Measurements from ENCODE around the gene EMSY.

Gene EMSY

DNA sequence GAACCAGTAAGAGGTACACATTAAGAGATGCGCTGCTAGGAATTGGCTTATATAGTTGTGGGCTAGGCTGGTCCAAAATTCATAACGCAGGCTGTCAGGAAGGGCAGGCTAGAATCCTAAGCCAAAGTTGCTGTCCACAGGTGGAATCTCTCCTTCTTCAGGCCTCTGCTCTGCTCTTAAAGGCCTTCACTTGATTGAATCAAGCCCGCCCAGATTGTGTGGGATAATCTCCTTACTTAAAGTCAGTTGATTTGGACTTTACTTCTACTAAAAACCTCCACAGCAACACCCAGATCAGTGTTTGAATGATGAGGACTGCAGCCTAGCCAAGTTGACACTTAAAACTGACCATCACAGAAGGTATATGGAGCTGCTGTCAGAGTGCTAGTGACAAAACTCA lies 156.9 kb downstream of the EMSY start:
- no peak overlapping the region for H3K27ac Mint-ChIP-seq
- H3K4me1 Mint-ChIP-seq: no peaks in the 10 kb centered on the region
- H3K36me3 Mint-ChIP-seq: no peaks in the 10 kb centered on the region
- ATAC-seq (no peak), DNase-seq (ENCODE audit: low spot score in 2 of 2) (no peak)
- no peak overlapping the region for H3K4me3 Mint-ChIP-seq
- H3K9me3 Mint-ChIP-seq: no peaks in the 10 kb centered on the region

DNA sequence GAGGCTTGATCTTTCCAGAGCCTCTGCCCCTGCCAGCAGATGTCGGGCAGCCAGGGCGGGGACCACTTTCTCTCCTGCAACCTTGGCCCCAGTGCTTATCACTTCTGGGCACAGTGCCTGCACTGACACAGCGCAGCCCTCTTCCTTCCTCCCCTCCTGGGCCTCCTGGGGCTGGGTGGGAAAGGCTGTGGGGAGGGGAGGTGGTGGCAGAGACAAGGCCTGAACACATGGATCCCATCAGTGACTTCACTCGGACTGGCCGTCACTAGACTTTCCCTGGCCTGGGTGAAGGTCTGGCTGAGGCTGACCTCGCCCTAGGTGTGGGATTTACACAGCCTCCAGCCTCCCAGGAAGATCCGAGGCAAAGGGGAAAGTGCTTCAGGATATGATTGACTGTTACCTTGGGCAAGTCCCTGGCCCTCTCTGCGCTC lies 157.6 kb downstream of the EMSY start:
- Mint-ChIP-seq H3K4me1 (no peaks in the 10 kb centered on the region), H3K4me3 (no peak overlapping the region), H3K9me3 (no peaks in the 10 kb centered on the region), H3K36me3 (no peaks in the 10 kb centered on the region), H3K27ac (no peak overlapping the region)
- ATAC-seq: no peak
- no peak for DNase-seq (ENCODE audit: low spot score in 2 of 2)

All from stimulated activated effector memory CD8-positive, alpha-beta T cell treated with anti-CD3 and anti-CD28 coated beads, Interleukin-12 subunit alpha, Interleukin-12 subunit beta, amount 100 ng/mL, for 72 hours (primary cell).